GM23338 (cell line): ENCODE data around the gene SEC23IP. TPM values are rescaled to one million over a fixed set of nuclear protein-coding genes. Genes with fewer than 3 reads are reported as not detected.

ENCODE experiments used
- CREB1 ChIP-seq: fragments of 250-450 bp; sonication (Bioruptor Pico); IDR thresholded peaks from 2 replicates; pipeline ENCODE4 v1.5.0; 2020; ENCODE audit warnings: low read depth, mild to moderate bottlenecking, moderate library complexity
- EZH2 ChIP-seq: fragments of 200-600 bp; sonication (generic); IDR thresholded peaks from one replicate; pipeline ENCODE4 v1.8.0; 2017; ENCODE audit warnings: antibody characterized with exemption, mild to moderate bottlenecking, low read depth; ENCODE audit not compliant: unreplicated experiment
- EZH2phosphoT487 ChIP-seq: fragments of 200-600 bp; sonication (generic); IDR thresholded peaks from one replicate; pipeline ENCODE4 v1.8.1; 2018; ENCODE audit warnings: antibody characterized with exemption; ENCODE audit not compliant: unreplicated experiment
- JUNB ChIP-seq: IDR thresholded peaks from one replicate; pipeline ENCODE4 v1.6.1; 2016; ENCODE audit warnings: antibody characterized with exemption; ENCODE audit not compliant: unreplicated experiment
- POLR2AphosphoS5 ChIP-seq: IDR thresholded peaks from 2 replicates; pipeline ENCODE4 v1.6.1; 2016; ENCODE audit warnings: antibody characterized with exemption, low read depth
- STAT1 ChIP-seq: IDR thresholded peaks from one replicate; pipeline ENCODE4 v1.6.1; 2016; ENCODE audit warnings: antibody characterized with exemption; ENCODE audit not compliant: unreplicated experiment
- ZNF114 ChIP-seq: fragments of 250-450 bp; sonication (Bioruptor Pico); IDR thresholded peaks from 2 replicates; pipeline ENCODE4 v1.5.0; 2020; ENCODE audit warnings: mild to moderate bottlenecking, moderate library complexity
- ZNF331 ChIP-seq: fragments of 250-450 bp; sonication (Bioruptor Pico); IDR thresholded peaks from 2 replicates; pipeline ENCODE4 v1.5.0; 2020; ENCODE audit warnings: low read depth, mild to moderate bottlenecking, moderate library complexity
- polyA plus RNA-seq: library from polyadenylated mRNA; unstranded; fragments of >200 nt; fragmentation: Nextera tagmentation; extraction: Ambion mirVana; gene quantifications from 2 replicates; pipeline ENCODE4 v1.2.1, GENCODE V29; 2016
- total RNA-seq: library from RNA; depleted of rRNA; stranded (reverse); fragments of >200 nt; shearing (Covaris generic); gene quantifications from 2 replicates; pipeline ENCODE4 v1.2.3, GENCODE V29; 2014
- TF ChIP-seq, protein P1 (sequence below): fragments of 250-450 bp; sonication (Bioruptor Pico); IDR thresholded peaks from 2 replicates; pipeline ENCODE4 v1.5.0; 2020; ENCODE audit warnings: mild to moderate bottlenecking, moderate library complexity
- TF ChIP-seq, protein P2 (sequence below): IDR thresholded peaks from 2 replicates; pipeline ENCODE4 v1.6.1; 2016; ENCODE audit warnings: antibody characterized with exemption

Gene SEC23IP
- total and polyA plus RNA-seq, 2 experiments from 2014 or later = 35.2 to 35.6 TPM

- TF ChIP-seq, protein P1, sequence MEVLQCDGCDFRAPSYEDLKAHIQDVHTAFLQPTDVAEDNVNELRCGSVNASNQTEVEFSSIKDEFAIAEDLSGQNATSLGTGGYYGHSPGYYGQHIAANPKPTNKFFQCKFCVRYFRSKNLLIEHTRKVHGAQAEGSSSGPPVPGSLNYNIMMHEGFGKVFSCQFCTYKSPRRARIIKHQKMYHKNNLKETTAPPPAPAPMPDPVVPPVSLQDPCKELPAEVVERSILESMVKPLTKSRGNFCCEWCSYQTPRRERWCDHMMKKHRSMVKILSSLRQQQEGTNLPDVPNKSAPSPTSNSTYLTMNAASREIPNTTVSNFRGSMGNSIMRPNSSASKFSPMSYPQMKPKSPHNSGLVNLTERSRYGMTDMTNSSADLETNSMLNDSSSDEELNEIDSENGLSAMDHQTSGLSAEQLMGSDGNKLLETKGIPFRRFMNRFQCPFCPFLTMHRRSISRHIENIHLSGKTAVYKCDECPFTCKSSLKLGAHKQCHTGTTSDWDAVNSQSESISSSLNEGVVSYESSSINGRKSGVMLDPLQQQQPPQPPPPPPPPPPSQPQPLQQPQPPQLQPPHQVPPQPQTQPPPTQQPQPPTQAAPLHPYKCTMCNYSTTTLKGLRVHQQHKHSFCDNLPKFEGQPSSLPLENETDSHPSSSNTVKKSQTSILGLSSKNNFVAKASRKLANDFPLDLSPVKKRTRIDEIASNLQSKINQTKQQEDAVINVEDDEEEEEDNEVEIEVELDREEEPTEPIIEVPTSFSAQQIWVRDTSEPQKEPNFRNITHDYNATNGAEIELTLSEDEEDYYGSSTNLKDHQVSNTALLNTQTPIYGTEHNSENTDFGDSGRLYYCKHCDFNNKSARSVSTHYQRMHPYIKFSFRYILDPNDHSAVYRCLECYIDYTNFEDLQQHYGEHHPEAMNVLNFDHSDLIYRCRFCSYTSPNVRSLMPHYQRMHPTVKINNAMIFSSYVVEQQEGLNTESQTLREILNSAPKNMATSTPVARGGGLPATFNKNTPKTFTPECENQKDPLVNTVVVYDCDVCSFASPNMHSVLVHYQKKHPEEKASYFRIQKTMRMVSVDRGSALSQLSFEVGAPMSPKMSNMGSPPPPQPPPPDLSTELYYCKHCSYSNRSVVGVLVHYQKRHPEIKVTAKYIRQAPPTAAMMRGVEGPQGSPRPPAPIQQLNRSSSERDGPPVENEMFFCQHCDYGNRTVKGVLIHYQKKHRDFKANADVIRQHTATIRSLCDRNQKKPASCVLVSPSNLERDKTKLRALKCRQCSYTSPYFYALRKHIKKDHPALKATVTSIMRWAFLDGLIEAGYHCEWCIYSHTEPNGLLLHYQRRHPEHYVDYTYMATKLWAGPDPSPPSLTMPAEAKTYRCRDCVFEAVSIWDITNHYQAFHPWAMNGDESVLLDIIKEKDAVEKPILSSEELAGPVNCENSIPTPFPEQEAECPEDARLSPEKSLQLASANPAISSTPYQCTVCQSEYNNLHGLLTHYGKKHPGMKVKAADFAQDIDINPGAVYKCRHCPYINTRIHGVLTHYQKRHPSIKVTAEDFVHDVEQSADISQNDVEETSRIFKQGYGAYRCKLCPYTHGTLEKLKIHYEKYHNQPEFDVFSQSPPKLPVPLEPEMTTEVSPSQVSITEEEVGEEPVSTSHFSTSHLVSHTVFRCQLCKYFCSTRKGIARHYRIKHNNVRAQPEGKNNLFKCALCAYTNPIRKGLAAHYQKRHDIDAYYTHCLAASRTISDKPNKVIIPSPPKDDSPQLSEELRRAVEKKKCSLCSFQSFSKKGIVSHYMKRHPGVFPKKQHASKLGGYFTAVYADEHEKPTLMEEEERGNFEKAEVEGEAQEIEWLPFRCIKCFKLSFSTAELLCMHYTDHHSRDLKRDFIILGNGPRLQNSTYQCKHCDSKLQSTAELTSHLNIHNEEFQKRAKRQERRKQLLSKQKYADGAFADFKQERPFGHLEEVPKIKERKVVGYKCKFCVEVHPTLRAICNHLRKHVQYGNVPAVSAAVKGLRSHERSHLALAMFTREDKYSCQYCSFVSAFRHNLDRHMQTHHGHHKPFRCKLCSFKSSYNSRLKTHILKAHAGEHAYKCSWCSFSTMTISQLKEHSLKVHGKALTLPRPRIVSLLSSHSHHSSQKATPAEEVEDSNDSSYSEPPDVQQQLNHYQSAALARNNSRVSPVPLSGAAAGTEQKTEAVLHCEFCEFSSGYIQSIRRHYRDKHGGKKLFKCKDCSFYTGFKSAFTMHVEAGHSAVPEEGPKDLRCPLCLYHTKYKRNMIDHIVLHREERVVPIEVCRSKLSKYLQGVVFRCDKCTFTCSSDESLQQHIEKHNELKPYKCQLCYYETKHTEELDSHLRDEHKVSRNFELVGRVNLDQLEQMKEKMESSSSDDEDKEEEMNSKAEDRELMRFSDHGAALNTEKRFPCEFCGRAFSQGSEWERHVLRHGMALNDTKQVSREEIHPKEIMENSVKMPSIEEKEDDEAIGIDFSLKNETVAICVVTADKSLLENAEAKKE (CRISPR knock-in tag) = no peak
- TF ChIP-seq ZNF331 (CRISPR knock-in tag) = no peak
- no peak for TF ChIP-seq EZH2phosphoT487
- no peak for TF ChIP-seq JUNB
- no peak for TF ChIP-seq POLR2AphosphoS5
- TF ChIP-seq STAT1 = no peak
- no peak for TF ChIP-seq ZNF114 (CRISPR knock-in tag)
- no peak for TF ChIP-seq EZH2
- TF ChIP-seq CREB1 (CRISPR knock-in tag) = no peak
- TF ChIP-seq, protein P2, sequence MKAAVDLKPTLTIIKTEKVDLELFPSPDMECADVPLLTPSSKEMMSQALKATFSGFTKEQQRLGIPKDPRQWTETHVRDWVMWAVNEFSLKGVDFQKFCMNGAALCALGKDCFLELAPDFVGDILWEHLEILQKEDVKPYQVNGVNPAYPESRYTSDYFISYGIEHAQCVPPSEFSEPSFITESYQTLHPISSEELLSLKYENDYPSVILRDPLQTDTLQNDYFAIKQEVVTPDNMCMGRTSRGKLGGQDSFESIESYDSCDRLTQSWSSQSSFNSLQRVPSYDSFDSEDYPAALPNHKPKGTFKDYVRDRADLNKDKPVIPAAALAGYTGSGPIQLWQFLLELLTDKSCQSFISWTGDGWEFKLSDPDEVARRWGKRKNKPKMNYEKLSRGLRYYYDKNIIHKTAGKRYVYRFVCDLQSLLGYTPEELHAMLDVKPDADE = no peak
Observed at GRCh38 chr10:119863951-119864565, 28.5 kb upstream of the SEC23IP start (continued).
